NB4 (cell line): ENCODE measurements around the gene CCHCR1.

Experiments
- DNase-seq: peaks from one replicate; pipeline ENCODE4 v3.0.0; 2010; ENCODE audit warnings: low read depth
- H3K4me3 ChIP-seq: one replicate; pipeline ENCODE4 v1.5.1; 2011; ENCODE audit warnings: mild to moderate bottlenecking, low read depth, low read length, moderate library complexity
- MYC ChIP-seq: IDR thresholded peaks from 2 replicates; pipeline ENCODE4 v1.6.1; 2011; ENCODE audit warnings: low read depth, low read length
- POLR2A ChIP-seq: IDR thresholded peaks from 2 replicates; pipeline ENCODE4 v1.6.1; 2011; ENCODE audit warnings: mild to moderate bottlenecking; ENCODE audit not compliant: insufficient read length; ENCODE audit errors: extremely low read depth
- TF ChIP-seq, protein P1 (sequence below): IDR thresholded peaks from 2 replicates; pipeline ENCODE4 v1.6.1; 2011; ENCODE audit warnings: low read depth, low read length
- TF ChIP-seq, protein P2 (sequence below): IDR thresholded peaks from one replicate; pipeline ENCODE4 v1.5.1; 2012; ENCODE audit warnings: low read depth, low read length

CCHCR1 gene

DNA sequence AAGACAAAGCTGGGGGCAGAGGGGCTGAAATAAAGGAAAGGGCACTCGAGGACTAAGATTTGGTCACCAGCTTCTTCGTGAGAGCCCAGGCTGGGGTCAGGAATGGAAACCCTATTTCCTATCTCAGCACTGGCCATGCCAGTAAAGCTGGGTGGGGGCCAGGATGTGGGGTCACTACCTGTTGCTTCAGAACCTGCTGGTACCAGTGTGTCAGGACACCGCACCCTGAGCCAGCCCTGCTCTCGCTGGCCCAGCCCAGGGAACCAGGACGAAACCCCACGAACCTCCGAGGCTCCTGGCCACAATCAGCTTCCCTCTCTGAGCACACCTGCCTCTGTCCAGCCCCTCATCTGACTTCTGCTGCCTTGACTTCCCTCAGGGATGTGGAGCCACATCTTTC lies 39.4 kb downstream of the CCHCR1 start:
- TF ChIP-seq MYC = no peak
- TF ChIP-seq, protein P1, sequence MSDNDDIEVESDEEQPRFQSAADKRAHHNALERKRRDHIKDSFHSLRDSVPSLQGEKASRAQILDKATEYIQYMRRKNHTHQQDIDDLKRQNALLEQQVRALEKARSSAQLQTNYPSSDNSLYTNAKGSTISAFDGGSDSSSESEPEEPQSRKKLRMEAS = no peak
- TF ChIP-seq, protein P2, sequence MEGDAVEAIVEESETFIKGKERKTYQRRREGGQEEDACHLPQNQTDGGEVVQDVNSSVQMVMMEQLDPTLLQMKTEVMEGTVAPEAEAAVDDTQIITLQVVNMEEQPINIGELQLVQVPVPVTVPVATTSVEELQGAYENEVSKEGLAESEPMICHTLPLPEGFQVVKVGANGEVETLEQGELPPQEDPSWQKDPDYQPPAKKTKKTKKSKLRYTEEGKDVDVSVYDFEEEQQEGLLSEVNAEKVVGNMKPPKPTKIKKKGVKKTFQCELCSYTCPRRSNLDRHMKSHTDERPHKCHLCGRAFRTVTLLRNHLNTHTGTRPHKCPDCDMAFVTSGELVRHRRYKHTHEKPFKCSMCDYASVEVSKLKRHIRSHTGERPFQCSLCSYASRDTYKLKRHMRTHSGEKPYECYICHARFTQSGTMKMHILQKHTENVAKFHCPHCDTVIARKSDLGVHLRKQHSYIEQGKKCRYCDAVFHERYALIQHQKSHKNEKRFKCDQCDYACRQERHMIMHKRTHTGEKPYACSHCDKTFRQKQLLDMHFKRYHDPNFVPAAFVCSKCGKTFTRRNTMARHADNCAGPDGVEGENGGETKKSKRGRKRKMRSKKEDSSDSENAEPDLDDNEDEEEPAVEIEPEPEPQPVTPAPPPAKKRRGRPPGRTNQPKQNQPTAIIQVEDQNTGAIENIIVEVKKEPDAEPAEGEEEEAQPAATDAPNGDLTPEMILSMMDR = no peak

DNA sequence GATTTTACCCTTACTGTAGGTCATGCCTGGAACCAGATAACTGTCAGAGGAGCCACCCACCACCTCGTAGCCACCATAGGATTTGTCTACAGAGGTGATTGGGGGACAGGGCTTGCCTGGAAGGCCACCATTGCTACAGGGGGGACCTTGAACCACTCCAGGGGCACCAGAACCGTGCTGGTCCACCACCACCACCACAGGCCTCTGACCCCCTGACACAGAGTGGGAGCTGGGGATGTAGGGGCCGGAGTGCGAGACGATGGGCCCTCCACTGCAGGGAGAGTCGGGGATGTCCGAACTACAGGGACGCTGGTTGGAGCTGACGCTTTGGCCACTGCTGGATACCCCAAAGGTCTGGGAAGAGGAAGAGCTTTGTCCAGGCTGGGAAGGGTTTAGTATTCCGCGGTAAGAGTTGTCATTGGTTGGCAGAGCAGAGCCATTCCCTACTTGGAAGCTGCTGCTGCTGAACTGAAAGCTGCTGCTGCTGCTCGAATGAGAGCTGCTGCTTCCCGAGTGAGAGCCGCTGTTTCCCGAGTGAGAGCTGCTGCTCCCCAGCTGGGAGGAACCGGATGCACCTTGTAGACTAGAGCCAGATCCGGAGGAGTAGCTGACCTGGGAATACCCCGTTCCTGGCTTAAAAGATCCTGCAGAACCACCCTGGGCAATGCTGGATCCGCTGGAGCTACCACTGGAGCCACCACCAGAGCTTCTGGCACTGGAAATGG lies 40.8 kb downstream of the CCHCR1 start:
- no peak for DNase-seq
- no peak overlapping the region for H3K4me3 ChIP-seq
- TF ChIP-seq POLR2A = no peak
- no peak for TF ChIP-seq MYC
- TF ChIP-seq, protein P2 = no peak
- TF ChIP-seq, protein P1 = no peak

More for the DNA sequence above, 39.4 kb downstream of the CCHCR1 start:
- no peak overlapping the region for H3K4me3 ChIP-seq
- DNase-seq = no peak

DNA sequence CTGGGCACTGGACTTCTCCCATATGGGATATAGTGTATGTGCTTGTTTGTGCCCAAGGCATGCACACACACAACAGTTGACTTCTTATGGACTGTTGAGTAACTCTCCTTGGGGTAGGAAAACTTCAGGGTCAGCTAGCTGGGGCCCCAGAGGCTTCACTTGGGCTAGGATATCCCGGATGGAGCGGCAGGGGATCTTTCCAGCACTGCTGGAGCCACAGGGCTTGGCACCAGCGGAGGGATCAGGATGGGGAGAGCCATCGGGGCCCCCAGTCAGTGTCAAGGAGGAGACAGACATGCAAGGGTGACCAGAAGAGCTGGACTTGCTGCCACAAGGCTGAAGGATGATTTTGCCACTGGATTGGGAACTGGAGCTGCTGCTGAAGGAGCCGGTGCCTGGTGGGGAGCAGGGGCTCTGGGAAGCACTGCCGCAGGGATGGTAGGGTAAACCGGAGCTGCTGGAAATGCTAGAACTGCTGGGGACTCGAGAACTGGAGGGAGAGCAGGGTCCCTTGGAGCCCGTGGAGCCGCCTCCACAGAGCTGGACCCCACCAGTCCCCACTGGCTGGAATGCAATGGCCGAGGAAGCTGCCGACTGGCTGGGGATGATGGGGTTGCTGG lies 41.6 kb downstream of the CCHCR1 start:
- H3K4me3 ChIP-seq = no peak overlapping the region
- no peak for DNase-seq
- TF ChIP-seq, protein P1 = no peak
- TF ChIP-seq MYC (no peak), POLR2A (no peak)
- TF ChIP-seq, protein P2 = no peak

DNA sequence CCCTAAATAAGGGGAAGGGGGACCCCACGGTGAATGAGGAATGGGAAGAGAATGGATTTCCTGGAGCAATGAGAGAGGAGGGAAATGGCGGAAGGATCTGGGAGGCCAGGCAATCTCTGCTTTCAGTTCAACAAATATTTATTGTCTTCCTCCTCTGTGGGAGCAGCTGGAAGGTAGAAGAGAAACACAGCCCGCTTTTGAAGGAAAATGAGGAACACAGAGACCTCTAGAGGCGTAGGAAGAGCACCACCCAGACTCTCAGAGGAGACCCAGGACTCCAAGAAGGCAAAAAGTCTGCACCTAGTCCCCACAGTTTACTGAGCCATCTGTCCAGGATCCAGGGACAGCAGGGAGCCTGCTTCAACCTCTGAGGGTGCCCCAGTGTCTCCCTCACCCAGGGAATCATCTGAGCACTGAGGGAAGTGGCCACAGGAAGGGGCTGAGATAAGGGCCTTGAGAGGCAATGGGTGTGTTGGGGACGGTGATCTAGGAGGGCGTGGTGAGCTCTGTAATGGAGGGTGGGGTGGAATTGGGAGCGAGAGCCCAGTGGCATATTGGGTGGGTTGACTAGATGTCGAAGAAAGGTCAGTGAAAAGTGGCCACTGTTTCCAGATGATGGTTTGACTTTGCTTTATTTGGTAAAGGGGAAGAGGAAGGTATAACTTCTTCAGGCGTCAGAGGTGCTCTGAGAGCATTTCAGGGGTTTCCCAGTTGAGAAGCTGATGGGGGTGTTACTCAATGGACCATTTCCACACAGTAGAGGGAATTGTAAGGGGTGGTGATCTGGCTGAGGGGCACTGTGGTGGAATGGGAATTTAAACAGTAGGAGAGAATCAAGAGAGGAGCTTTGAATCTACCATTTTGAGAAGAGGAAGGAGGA lies 42.4 kb downstream of the CCHCR1 start:
- no peak overlapping the region for H3K4me3 ChIP-seq
- no peak for TF ChIP-seq MYC
- TF ChIP-seq, protein P2 = peak; percentile 40
- peak; percentile 23 for DNase-seq

DNA sequence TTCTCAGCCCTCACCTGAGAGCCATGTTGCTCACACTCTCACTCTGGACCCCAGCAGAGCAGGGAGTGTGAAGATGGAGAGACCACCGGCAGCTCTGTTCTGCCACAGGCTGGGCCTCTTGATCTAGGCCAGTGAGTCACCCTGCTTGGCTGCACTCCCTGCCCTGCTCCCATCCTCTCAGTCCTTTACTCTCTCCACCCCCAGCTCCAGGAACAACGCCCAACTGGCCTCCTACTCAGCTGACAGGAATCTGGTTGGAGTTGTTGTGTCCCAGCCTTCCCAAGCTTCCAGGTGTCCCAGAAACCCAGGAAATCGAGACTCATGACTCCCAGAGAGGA lies 43.1 kb downstream of the CCHCR1 start, which contains the start of gene PSORS1C1:
Gene PSORS1C1 (plus strand): TSS at position 260 of the 338 bp plus-strand sequence. CDS start 14,833 bp downstream, outside the sequence.
- no peak within 1 kb of the TSS for H3K4me3 ChIP-seq
- DNase-seq = no peak
- TF ChIP-seq MYC (no peak), POLR2A (no peak)
- TF ChIP-seq, protein P1 = no peak
- TF ChIP-seq, protein P2 = no peak
